GM12873 (cell line): ENCODE data around the gene DENND6B.

ENCODE experiments used
- CTCF ChIP-seq: IDR thresholded peaks from 2 replicates; pipeline ENCODE4 v1.5.1; 2012; ENCODE audit warnings: low read depth, mild to moderate bottlenecking, moderate library complexity, low read length, control low read depth; ENCODE audit not compliant: insufficient read depth; ENCODE audit errors: missing control alignments

The DENND6B gene

DNA sequence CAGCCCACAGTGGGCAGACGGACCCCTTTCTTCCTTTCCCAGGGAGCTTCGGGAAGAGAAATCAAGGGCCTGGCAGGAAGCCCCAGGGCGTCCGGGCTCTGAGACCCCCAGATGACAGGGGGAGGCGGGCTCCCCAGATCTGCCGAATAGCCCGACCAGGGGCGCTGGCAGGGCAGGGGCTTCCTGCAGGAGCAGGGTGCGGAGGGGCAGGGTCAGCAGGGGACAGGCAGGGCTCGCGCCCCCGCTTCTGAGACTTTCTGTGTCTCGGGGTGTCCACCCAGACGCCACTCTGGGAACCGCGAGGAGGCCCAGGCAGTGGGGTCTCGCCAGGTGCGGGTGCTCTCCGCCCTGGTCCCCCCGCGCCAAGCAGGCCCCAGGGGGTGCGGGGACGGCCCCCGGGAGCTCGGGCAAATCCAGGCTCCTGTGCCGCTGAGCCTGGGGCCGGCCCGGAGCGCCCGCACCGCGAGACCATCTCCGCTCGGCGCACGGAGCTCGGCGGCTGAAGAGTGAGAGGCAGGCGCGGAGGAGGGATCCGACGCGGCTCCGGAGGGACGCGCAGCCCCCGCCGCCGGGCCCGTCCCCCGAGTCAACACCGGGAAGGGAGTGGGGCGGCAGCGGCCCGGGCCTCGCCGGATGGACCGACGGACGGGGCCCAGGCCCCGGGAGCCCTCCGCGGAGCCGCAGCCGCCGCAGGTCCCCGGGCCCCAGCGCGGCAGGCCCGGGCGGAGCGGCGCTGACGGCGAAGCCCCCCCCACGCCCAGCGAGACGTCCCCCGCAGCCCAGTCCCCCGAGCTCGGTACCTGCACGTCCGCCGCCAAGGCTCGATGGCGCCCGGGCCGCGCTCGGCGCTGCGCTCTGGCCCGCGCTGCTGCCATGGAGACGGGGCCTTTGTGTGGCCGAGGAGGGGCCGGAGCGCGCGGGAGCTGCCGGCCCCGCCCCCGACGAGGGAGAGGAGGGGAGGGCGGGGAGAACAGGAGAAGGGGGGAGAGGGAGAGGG lies 19.8 kb downstream of the DENND6B start, which contains the start of gene PLXNB2:
PLXNB2 (minus strand) TSS at position 894 of the 997 bp plus-strand sequence. CDS start 17,062 bp downstream, outside the sequence.
- no peak for TF ChIP-seq CTCF

DNA sequence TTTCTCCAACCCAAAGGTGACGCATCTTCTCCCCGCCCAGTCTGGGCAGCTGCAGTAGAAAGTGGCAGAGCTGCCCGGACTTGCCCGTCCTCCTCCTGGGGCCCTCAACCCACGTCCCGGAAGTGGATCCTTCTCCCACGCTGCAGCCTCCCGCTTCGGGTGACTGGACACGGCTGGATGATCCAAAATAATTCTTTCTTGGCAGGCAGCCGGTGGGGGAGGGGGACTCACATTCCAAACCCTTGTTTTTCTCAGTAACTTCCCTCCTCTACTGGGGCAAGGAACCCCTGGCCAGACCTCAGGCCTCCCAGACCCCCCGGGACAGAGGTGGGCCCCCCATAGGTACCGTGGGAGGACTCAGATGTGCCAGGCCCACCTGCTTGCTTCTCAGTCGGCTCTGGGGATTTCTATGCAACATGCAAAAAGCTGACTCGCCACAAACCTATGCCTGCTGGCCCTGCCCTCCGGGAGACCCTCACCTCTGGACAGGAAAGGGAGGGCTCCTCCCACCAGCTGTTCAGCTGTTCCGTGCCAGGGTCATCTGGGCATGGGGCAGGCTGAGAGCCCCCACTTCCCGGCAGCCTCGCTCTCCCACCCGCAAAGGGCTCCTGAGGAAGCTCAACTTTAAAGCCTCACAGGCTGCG lies 20.8 kb downstream of the DENND6B start:
- TF ChIP-seq CTCF = no peak

- TF ChIP-seq CTCF = no peak
These were observed 21.4 kb downstream of the DENND6B start for GRCh38 chr22:50305393-50305922.

DNA sequence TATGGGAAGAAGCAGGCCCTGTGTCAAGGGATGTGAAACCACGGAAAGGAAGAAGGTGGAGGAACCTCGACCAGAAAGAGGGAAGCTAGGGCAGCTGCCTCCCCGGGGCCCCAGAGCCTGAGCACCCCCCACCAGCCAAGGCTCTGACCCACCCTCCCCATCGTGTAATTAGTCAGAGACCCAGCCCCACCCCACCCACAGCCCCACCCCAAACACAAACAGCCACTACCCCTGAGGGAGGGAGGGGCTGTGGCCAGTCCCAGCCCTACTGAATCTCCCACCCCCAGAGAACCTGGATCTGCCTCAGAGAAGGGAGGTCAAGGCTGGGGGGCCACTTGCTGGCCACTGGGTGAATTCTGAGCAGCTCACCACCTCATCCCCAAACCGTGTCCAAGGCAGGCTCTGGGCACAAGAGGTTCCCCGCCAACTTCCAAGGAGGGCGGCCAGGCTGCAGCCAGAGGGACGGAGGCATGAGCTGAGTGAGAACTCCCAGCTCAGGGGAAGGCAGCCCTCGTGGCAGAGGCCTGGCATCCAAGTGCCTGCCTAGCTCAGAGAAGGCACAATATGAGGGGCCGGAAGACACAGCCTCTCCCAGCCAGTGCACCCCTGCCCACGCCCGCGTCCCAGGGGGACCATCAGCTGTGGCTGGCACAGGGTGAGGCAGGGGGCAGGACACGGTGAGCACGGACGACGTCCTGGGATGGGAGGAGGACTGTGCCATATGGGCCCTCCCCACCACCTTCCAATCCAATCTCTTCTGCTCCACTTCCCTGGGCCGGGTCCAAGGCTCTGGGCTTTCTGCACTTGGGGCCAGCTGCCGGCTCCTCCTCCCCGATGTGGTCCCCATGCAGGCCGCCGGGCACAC lies 22.1 kb downstream of the DENND6B start:
- no peak for TF ChIP-seq CTCF

DNA sequence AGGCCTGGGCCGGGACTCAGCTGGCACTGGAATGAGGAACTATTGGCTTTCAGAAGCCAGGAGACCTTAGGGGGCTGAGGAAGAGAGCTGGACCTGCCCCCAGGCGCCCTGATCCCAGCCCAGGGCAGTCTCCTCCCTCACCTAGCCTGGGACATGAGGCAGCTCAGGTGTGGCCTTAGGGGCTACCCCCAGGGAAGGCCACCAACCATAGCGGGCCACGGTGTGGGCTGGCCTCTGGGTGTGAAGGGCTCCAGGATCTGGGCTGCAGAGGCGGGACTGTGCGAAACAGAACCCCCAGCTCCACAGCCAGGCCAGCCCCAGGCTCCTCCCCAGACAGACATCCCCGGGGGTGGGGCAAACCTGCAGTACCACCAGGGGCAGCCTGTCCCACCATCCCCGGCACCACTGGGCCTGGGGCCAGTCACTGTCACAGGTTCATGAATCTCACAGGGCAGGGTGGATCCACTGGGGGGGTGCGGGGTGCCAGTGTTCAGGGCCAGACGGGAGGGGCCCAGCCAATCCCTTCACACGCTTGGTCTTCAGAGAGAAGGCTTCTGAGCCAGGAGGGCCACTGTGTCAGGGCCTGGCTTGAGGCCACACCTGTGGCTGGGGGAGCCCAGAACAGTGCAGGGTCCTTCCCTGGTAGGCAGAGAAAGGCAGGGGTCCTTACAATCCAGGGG lies 22.8 kb downstream of the DENND6B start:
- TF ChIP-seq CTCF = peak; percentile 23

GRCh38 chr22:50303515-50303847 lies 23.3 kb downstream of the DENND6B start:
- TF ChIP-seq CTCF = no peak
